KMS-11 (cell line): Measurements from ENCODE around the gene MAP3K20.

Source experiments
- H2AFZ ChIP-seq: fragments of 200-600 bp; sonication (generic); 2 replicates; pipeline ENCODE4 v1.6.1; 2016; ENCODE audit warnings: antibody characterized with exemption, mixed run types, low read depth
- H3K27ac ChIP-seq: fragments of 200-600 bp; sonication (generic); 2 replicates; pipeline ENCODE4 v1.6.1; 2016; ENCODE audit warnings: mild to moderate bottlenecking, mixed run types
- H3K27me3 ChIP-seq: fragments of 200-600 bp; sonication (generic); 2 replicates; pipeline ENCODE4 v1.6.1; 2017; ENCODE audit warnings: mild to moderate bottlenecking, low read depth, mixed run types, moderate library complexity; ENCODE audit not compliant: insufficient read depth
- H3K36me3 ChIP-seq: fragments of 200-600 bp; sonication (generic); 2 replicates; pipeline ENCODE4 v1.6.1; 2017; ENCODE audit warnings: mild to moderate bottlenecking, mixed run types; ENCODE audit not compliant: insufficient read depth
- H3K4me1 ChIP-seq: fragments of 200-600 bp; sonication (generic); 2 replicates; pipeline ENCODE4 v1.6.1; 2016; ENCODE audit warnings: mild to moderate bottlenecking, low read depth, mixed run types; ENCODE audit not compliant: poor library complexity, severe bottlenecking
- H3K4me2 ChIP-seq: fragments of 200-600 bp; sonication (generic); 2 replicates; pipeline ENCODE4 v1.7.0; 2016; ENCODE audit warnings: mild to moderate bottlenecking, mixed run types
- H3K4me3 ChIP-seq: fragments of 200-600 bp; sonication (generic); IDR thresholded peaks from 2 replicates; pipeline ENCODE4 v1.6.1; 2017; ENCODE audit warnings: low read depth, low read length, mixed read lengths; ENCODE audit not compliant: insufficient read depth
- H3K79me2 ChIP-seq: fragments of 200-600 bp; sonication (generic); 2 replicates; pipeline ENCODE4 v1.6.1; 2016; ENCODE audit warnings: low read depth, mixed run types; ENCODE audit not compliant: insufficient read depth
- H3K9ac ChIP-seq: fragments of 200-600 bp; sonication (generic); 2 replicates; pipeline ENCODE4 v1.6.1; 2016; ENCODE audit warnings: mild to moderate bottlenecking, mixed run types
- H4K20me1 ChIP-seq: fragments of 200-600 bp; sonication (generic); 2 replicates; pipeline ENCODE4 v1.6.1; 2016; ENCODE audit warnings: mild to moderate bottlenecking, mixed run types; ENCODE audit not compliant: insufficient read depth
- CTCF ChIP-seq: fragments of 200-600 bp; sonication (generic); conservative IDR thresholded peaks from 2 replicates; pipeline ENCODE4 v1.6.1; 2017; ENCODE audit warnings: low read depth, mild to moderate bottlenecking, antibody characterized with exemption, low read length, moderate library complexity, mixed read lengths

MAP3K20 gene

GRCh38 chr2:173075781-173076580 lies at the start of gene MAP3K20:
MAP3K20 (plus strand) TSS chr2:173075846; CDS start chr2:173091032, 15,186 bp downstream.
- H4K20me1 ChIP-seq = no peaks in the 10 kb centered on the region; the same call in 1 of the 2 replicates
- peak within 1 kb of the TSS; percentile 56 for H3K27ac ChIP-seq
- no peaks in the 10 kb centered on the region for H3K36me3 ChIP-seq
- H3K79me2 ChIP-seq = peaks cover 34% of the 10 kb centered on the region; the same call in 1 of the 2 replicates
- H3K4me2 ChIP-seq = peak within 1 kb of the TSS; percentile 86
- H3K9ac ChIP-seq = peak within 1 kb of the TSS; percentile 85
- no peaks in the 10 kb centered on the region for H3K27me3 ChIP-seq
- H3K4me3 ChIP-seq = peak within 1 kb of the TSS; percentile 86
- H3K4me1 ChIP-seq = peaks cover 24% of the 10 kb centered on the region
- H2AFZ ChIP-seq = peak within 1 kb of the TSS; percentile 96
- TF ChIP-seq CTCF = no peak

DNA sequence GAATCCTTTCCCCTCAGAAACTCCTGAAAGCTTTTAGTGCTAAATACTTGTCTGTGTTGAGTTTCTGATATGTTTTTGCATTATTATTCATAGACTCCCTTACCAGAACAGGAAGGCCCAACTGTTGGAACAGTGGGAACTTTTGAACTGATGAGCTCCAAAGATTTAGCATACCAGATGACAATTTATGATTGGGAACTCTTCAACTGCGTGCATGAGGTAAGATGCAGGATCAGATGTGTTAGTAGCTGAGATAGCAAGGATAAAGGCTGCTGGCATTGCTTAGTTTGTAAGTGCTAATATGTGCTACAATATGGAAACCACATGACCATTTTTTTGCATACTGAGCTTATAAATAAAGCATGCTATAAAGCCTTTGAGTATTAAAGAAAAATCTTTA lies 49.2 kb upstream of the MAP3K20 start:
- Histone ChIP-seq H3K4me3 (no peak overlapping the region), H3K9ac (no peak overlapping the region), H3K79me2 (no peaks in the 10 kb centered on the region), H3K4me1 (no peaks in the 10 kb centered on the region), H3K27me3 (no peaks in the 10 kb centered on the region), H3K27ac (no peak overlapping the region), H2AFZ (no peak overlapping the region), H4K20me1 (no peaks in the 10 kb centered on the region), H3K36me3 (no peaks in the 10 kb centered on the region), H3K4me2 (no peak overlapping the region)
- no peak for TF ChIP-seq CTCF

- H3K4me2 ChIP-seq = no peak overlapping the region
- H3K4me3 ChIP-seq = no peak overlapping the region
- no peaks in the 10 kb centered on the region for H3K4me1 ChIP-seq
These were observed 48.2 kb upstream of the MAP3K20 start for GRCh38 chr2:173027181-173028128.

More at GRCh38 chr2:173027181-173028128, 48.2 kb upstream of the MAP3K20 start:
- no peaks in the 10 kb centered on the region for H3K27me3 ChIP-seq
- peak; percentile 97 for TF ChIP-seq CTCF
- H3K9ac ChIP-seq = no peak overlapping the region
- H3K36me3 ChIP-seq = no peaks in the 10 kb centered on the region
- H3K27ac ChIP-seq = no peak overlapping the region
- H4K20me1 ChIP-seq = no peaks in the 10 kb centered on the region
- H3K79me2 ChIP-seq = no peaks in the 10 kb centered on the region
- 0 out of 2 replicates have a peak overlapping the region, but pooled peaks have one; percentile 7 for H2AFZ ChIP-seq
